Measurements from ENCODE around the gene GPX4. TPM values are rescaled to one million over a fixed set of nuclear protein-coding genes. Genes with fewer than 3 reads are reported as not detected.

Gene GPX4
- total and polyA plus RNA-seq, 2 of the 13 experiments (the other 11 are each of a cell fraction or from before 2014, with no cell fraction given) = 535 to 613 TPM

DNA sequence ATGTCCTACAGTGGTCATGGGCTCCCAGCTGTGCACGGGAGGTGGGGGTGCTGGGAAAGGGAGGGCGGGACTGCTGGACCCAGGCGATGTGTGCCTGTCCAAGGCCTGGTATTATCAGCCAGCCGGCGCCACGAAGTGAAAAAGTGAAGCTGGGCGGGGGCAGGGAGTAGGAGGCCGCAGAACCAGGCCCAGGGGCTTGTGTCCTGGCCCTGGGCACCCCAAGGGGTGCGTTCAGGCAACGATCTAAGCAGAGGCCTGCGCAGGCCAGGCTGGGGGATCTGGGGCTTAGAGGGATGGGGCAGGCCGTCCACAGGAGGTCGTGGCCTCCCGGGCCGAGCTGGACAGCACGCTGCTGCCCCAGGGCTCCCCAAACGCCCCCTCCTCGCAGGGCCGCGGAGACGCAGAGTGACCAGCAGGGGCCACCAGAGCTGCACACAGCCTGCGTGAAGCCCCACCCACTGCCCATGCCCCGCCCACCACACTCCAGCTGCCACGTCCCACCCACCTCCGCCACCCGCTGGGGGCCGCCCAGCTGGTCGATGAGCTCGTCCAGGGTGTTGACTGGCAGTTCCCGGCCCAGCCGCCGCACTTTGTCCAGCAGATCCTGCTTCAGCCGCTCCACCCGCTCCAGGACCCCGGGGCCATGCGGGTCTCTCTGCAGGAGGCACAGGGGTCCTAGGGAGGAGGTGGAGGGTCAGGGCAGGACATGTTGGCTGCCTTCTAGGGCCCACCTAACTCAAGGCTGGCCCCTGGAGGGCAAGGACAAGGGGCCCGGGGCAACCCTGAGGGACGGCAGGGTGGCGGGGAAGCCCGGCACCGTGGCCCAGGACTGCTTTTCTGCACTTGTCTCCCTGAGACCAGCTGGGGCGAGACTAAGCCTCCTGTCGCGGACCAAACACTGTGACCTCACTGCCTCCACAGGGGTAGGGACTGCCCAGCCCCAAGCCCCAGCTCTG, 9.5 kb downstream of the GPX4 start (continued):
- TF ChIP-seq HINFP (CRISPR knock-in tag; IDR thresholded peaks at IDR 0.05; ENCODE audit: low read depth) = 0 out of 2 replicates have a peak, but pooled peaks have one; percentile 53
- 0 out of 2 replicates have a peak, but pooled peaks have one; percentile 47 for TF ChIP-seq ZBTB20 (CRISPR knock-in tag; IDR thresholded peaks at IDR 0.05; ENCODE audit: borderline replicate concordance, low read depth)
- TF ChIP-seq, protein P1, sequence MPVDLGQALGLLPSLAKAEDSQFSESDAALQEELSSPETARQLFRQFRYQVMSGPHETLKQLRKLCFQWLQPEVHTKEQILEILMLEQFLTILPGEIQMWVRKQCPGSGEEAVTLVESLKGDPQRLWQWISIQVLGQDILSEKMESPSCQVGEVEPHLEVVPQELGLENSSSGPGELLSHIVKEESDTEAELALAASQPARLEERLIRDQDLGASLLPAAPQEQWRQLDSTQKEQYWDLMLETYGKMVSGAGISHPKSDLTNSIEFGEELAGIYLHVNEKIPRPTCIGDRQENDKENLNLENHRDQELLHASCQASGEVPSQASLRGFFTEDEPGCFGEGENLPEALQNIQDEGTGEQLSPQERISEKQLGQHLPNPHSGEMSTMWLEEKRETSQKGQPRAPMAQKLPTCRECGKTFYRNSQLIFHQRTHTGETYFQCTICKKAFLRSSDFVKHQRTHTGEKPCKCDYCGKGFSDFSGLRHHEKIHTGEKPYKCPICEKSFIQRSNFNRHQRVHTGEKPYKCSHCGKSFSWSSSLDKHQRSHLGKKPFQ (CRISPR knock-in tag; IDR thresholded peaks at IDR 0.05; ENCODE audit: insufficient replicate concordance) = no peak
- TF ChIP-seq CBX2 (IDR thresholded peaks at IDR 0.05; ENCODE audit: low read depth, low read length) = no peak
- TF ChIP-seq CBX2 (CRISPR knock-in tag; IDR thresholded peaks at IDR 0.05; ENCODE audit: low read depth) = no peak
- TF ChIP-seq ZNF296 (CRISPR knock-in tag; conservative IDR thresholded peaks at IDR 0.05) = 0 out of 2 replicates have a peak, but pooled peaks have one; percentile 9
- TF ChIP-seq ZNF879 (CRISPR knock-in tag; IDR thresholded peaks at IDR 0.05) = no peak
- 0 out of 2 replicates have a peak, but pooled peaks have one; percentile 27 for TF ChIP-seq PRDM15 (CRISPR knock-in tag; IDR thresholded peaks at IDR 0.05)
- no peak for TF ChIP-seq ZNF629 (CRISPR knock-in tag; conservative IDR thresholded peaks at IDR 0.05)
- peak; percentile 86 for TF ChIP-seq KAT8 (CRISPR knock-in tag; IDR thresholded peaks at IDR 0.05)
- no peak for TF ChIP-seq NRL (CRISPR knock-in tag; IDR thresholded peaks at IDR 0.05; ENCODE audit: borderline replicate concordance)
- no peak for TF ChIP-seq U2AF2 (IDR thresholded peaks at IDR 0.05; ENCODE audit: low read depth, low read length)
- TF ChIP-seq, protein P2, sequence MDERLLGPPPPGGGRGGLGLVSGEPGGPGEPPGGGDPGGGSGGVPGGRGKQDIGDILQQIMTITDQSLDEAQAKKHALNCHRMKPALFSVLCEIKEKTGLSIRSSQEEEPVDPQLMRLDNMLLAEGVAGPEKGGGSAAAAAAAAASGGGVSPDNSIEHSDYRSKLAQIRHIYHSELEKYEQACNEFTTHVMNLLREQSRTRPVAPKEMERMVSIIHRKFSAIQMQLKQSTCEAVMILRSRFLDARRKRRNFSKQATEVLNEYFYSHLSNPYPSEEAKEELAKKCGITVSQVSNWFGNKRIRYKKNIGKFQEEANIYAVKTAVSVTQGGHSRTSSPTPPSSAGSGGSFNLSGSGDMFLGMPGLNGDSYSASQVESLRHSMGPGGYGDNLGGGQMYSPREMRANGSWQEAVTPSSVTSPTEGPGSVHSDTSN (CRISPR knock-in tag; IDR thresholded peaks at IDR 0.05) = peak; percentile 80
- TF ChIP-seq PPARG (CRISPR knock-in tag; conservative IDR thresholded peaks at IDR 0.05) = peak; percentile 80
- TF ChIP-seq, protein P3, sequence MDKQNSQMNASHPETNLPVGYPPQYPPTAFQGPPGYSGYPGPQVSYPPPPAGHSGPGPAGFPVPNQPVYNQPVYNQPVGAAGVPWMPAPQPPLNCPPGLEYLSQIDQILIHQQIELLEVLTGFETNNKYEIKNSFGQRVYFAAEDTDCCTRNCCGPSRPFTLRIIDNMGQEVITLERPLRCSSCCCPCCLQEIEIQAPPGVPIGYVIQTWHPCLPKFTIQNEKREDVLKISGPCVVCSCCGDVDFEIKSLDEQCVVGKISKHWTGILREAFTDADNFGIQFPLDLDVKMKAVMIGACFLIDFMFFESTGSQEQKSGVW (CRISPR knock-in tag; IDR thresholded peaks at IDR 0.05; ENCODE audit: borderline replicate concordance) = no peak
- TF ChIP-seq FOSL1 (CRISPR knock-in tag; IDR thresholded peaks at IDR 0.05; ENCODE audit: borderline replicate concordance) = no peak
- TF ChIP-seq PCBP1 (IDR thresholded peaks at IDR 0.05; ENCODE audit: borderline replicate concordance, low read depth, low read length) = no peak
